GM10847 (cell line): Measurements from ENCODE around the gene KRTAP10-8.

ENCODE experiments used
- POLR2A ChIP-seq: IDR thresholded peaks from 2 replicates; pipeline ENCODE4 v1.6.1; 2011; ENCODE audit not compliant: insufficient read length; ENCODE audit errors: extremely low read depth

Gene KRTAP10-8

DNA sequence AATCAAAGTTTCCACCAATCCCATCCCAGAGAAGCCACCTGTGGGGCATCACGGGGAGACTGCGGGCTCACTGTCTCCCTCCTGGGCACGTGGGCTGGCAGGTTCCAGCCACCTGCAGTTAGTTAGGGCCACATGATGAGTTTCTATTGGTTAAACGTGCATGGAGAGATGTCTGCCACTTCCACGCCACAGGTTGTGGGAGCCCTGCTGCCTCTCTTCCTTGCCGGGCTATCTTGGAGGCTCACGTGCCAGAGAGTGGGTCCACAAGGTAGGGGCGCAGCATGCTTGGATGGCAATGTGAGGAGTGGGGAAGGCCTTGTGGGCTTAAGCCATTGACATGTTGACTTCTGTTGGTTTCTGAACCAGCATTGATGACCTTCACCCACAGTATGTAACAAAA is 8.0 kb upstream of the KRTAP10-8 start:
- no peak for TF ChIP-seq POLR2A

DNA sequence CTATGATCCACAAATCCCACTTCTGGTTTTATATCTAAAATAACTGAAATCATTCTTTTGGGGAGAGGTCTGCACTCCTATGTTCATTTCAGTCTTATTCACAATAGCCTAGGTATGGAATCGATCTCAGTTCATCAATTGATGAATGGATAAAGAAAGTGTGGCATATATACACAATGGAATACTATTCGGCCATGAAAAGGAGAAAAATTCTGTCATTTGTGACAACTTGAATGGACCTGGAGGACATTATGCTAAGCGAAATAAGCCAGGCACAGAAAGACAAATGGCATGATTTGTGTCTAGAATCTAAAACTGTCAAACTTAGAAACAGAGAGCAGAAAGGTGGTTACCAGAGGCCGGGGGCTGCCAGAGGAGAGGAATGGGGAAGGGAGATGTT is 5.4 kb upstream of the KRTAP10-8 start:
- TF ChIP-seq POLR2A: no peak

DNA sequence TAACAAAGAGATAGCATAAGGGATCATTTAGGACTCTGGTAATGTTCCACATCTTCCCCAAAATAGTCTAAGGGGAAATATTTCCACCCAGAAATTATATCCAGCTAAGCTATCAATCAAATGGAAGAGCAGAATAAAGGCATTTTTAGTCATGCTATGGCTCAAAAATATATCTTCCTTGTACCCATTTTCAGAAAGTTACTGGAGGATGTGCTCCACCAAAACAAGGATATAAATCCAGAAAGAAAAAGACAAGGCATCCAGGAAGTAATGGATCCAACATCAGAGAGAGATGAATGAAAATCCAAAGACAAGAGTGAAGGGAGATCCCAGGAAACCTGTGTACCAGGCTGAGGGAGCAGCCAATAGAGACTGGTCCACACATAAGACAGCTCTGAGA is 2.7 kb upstream of the KRTAP10-8 start:
- TF ChIP-seq POLR2A: no peak

DNA sequence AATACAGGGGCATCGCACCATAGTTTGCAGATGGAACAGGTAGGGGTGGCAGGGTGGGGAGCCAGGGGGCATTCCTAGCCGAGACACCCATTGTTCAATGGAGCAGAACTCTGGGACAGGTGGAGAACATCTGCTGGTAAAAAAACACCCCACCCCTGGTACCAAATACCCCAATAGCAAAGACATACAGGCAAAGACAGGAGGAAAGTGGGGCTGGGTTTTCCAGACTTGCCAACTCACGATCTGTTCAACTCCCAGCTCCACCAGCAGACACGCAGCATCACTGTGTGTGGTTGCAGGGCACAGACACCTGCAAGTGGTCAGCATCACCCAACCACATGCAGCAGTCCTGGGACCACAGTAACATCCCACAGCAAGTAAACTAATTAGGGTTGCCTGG is 328 bp upstream of the KRTAP10-8 start:
- TF ChIP-seq POLR2A: no peak

DNA sequence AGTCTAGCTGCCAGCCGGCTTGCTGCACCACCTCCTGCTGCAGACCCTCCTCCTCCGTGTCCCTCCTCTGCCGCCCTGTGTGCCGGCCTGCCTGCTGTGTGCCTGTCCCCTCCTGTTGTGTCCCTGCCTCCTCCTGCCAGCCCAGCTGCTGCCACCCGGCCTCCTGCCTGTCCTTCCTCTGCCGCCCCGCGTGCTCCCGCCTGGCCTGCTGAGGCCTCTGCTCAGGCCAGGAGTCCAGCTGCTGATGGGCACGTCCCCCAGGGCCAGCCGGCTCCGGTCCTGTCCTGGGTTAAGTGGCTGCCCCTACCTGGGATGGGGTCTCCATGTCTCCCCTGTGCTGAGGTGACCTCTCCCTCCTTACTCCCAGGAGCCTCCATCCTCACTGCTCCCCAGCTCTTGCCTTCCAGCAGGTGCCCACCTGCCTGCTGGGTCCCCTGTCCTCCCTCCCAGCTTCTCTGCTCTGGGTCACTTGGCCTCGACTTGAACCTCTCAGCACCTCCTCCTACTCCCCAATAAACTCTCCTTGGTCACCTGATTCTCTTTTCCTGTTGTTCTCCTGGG is 870 bp downstream of the KRTAP10-8 start:
- TF ChIP-seq POLR2A: no peak

DNA sequence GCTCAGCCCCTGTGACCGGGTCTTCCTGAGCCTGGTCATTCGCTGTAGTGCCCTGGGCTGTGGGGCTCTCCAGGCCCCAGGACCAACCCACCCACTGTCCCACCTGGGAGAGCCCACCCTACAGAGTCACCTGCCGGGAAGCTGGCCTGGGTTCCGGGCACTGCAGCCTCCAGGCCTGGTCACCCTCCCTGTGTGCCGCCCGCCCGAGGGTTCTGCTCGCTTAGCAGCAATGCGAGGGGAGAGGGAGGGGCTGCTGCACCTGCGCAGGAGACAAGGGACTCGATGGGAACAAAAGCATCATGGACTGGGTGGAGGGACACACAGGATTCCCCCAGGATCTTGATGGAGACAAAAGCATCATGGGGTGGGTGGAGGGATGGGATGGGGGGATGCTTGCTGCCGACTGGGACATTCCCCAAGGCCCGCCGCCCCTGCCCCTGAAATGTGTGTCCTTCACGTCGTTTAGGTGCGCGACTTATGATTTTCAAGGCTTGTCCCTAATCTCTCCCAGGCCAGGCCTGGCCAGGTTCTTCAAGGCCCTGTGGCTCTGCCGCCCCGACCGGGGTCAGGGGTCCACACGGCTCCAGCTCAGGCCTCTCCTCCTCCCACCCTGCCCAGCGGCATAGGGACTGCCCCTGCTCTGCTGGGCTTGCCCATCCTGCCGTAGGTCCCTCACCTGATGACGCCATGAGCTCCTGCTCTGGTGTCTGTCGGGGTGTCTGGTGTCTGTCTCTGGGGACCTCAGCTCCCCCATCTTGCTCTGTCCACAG is 1.7 kb downstream of the KRTAP10-8 start:
- TF ChIP-seq POLR2A: no peak

DNA sequence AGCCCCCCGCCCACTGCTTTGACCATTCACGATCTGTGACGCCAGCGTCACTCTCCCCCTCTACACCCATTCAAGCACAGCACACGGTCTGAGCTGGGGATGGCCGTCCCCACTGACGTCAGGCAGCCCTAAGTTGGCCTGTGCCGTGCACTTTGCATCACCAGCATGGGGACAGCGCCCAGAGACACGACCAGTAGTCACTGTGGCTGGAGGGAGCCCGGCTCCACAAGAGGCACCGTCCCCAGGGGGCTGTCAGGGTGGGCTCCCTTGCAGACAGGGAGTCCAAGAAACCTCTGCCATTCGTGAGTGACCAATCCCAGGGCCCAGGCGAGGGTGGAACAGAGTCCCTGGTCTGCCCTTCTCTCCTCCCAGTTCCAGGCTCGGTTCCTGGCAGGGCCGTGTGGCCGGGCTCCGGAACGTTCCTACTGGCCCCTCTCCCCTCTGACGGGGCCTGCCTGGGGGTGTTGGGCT is 2.3 kb downstream of the KRTAP10-8 start:
- no peak for TF ChIP-seq POLR2A

DNA sequence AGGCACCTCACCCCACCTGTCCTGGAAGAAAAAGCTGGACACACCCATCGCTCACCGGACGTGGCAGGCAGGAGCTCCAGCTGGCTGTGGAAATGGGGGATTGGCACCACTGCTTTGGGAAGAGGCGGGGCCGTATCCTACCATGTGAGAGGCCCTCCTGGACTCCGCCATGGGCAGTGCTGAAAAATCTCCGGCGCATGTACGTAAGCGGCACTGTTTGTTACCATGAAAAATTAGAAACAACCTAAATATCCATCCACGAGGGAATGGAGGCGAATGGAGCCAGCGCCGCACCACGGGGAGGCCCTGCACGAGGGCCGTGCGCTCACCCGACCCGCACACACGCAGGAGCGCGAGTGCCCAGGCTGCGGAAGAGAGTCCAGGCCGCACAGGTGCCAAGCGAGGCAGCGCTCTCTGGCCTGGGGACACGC is 3.1 kb downstream of the KRTAP10-8 start:
- no peak for TF ChIP-seq POLR2A

DNA sequence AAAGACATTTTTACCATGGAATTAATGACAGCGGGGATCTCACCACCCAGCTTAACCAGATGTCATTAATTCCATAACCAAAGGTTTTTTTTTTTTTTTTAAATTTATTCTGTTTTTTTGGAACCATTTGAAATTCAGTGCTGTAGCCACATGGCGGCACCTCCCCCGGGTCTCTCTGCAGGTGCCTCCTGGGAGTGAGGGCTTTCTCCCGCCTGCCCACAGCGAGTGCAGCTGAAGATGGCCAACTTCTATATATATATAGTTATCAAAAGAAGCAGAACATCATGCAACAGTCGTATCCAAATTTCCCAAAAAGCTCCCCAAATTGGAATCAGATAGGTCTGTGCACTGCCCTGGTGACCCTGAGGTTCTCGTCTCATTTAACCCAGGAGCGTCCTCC is 3.6 kb downstream of the KRTAP10-8 start:
- no peak for TF ChIP-seq POLR2A

DNA sequence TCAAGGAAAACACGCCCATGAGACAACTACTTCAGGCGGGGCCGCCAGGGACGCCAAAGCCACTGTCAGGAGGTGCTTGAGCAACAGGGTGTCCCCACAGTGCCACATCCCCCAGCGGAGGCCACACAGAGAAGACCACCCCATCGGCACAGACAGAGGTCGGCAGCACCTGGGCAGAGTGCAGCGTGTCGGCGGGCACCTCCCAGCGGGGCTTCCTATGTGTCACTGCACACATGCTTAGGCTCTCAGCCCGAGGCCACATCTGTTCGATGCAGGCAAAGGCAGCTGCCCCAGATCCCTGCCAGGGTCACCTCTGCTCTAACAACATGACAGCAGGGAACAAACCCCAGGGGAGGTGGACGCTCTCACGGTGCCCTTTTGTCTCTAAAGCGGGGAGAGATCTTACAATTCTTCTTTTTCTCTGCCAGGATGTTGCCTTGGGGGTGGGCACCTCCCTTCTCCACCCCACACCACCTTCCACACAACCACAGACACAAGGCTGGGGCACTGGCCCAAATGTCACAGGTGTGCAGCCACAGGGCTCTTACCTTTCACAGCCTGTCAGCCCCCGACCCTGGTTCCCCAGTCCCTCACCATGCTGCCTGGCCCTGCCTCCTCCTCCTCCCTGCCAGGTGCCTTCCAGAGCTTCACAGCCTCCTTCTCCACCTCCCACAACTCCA is 4.2 kb downstream of the KRTAP10-8 start:
- TF ChIP-seq POLR2A: no peak

DNA sequence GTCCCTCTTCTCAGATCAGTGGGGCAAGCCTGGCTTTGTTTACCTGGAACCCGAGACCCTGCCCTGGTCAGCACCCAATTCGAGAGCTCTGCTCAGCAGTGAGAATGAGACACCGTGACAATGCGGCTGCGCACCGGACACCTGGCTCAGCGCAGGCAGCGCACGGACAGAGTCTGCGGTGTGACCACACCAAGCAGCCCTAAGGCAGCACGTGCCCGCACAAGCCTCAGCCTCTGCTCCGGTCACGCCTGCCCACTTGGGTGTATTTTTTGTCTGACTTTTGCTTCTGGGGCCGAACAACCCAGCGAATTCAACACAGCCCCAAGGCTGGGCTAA is 4.7 kb downstream of the KRTAP10-8 start:
- TF ChIP-seq POLR2A: no peak

DNA sequence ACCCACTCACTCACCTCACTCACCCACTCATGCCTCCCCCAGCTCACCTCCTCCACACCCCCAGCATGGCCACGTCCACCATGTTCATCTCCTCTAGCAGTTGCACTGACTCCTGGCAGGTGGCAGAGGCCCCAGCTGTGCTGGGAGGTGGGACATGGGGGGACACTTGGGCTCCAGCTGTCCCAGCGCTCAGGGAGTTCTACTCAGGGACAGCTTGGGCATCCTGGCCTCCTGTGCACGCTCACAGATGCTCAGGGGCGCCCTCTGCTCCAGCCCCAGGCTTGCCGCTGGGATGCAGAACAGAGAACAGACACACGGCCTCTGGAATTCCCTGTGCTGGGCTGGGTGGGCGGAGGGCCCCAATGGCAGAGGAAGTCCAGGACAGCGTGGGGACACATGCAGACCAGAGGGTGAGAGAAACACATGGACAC is 5.2 kb downstream of the KRTAP10-8 start:
- no peak for TF ChIP-seq POLR2A

DNA sequence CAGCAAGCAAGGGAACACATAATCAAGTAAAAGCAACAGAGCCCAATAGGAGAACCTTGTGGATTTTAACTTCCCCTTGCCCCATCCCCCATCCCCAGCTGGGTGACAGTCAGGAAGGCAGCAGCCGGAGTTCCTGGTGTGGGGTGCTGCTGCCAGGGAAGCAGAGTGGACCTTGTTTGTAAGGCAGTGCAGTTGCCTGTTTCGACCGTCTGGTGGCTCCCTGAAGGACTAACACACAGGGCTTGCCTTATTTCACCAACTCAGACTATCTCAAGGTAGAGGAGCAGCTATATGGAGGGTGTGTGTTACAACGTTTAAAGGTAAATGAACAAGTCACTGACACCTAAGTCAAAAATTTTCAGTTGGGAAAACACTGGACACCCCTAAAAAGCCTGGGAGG is 6.6 kb downstream of the KRTAP10-8 start:
- TF ChIP-seq POLR2A: no peak

DNA sequence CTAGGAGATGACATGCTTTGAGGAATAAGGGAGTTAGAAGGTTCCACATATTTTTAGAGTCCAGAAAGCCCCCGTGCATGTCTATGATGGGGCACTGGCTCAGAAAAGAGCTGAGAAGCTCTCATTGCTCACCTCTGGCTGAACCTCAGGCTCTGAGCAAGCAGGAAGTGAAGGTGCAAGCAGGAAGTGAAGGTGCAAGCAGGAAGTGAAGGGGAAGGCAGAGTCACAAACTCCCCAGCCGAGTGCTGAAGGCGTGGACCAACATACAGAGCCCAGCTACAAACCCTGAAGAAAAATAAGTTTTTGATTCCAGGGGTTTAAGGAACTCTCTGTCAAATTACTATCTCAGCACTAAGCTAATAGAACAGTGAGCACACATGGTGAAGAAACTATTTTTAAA is 7.0 kb downstream of the KRTAP10-8 start:
- TF ChIP-seq POLR2A: no peak

DNA sequence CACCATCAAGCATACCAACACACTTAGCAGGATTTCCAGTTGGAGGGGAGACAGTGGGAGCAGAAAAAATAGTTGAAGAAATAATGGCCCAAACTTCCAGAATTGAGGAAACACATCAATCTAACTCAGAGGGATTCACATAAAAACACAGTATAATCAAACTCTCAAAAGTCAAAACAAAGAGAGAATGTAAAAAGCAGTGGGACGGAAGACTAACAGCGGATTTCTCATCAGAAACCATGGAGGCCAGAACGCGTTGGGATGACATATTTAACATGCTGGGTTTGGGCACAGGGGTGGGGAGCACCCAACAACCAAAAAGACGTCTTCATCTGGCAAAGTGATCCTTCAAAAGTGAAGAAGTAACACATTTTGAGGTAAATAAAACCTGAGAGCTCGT is 8.0 kb downstream of the KRTAP10-8 start:
- TF ChIP-seq POLR2A: no peak

DNA sequence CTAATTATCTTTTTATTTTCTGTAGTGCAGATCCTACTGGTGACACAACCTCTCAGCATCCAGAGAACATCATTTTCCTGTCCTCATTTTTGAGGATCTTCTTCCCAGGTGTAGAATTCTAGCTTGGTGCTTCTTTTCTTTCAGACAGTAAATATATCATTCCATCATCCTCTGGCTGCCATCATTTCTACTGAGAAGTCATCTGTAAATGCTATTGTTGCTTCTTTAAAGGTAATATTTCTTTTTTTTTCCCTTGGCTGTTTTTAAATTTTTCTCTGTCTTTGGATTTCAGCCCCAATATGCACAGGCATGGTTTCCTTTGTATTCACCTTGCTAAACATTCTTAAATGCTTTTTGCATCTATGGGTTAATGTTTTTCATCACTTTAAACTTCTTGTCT is 11.7 kb downstream of the KRTAP10-8 start:
- TF ChIP-seq POLR2A: no peak
